ENCODE results near the gene ENTREP1.
"Not testable (repeated sequence)": the region's sequence is repeated elsewhere in the genome, so short reads cannot be mapped to it uniquely, and the experiment has no call there.

The ENTREP1 gene

DNA sequence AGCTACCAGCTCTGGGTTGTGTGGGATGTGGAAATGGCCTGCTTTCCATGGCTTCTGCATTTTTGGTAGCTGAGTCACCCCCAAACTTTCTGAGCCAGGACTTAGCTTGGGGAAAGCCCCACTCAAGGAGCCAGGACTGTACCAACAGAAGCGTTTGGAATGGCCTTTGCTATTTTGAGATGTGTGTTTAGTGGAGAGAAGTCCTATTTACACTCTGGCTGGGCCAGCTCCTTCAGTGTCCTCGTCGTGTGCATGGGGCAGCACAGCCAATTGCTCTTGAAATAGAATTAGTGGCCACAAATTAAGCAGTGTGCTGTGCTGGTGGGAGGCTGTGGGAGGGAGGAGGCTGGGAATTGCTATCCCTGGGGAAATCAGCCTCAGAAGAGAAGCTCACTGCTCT is 51.6 kb downstream of the ENTREP1 start:
- peak; percentile 45 for DNase-seq

DNA sequence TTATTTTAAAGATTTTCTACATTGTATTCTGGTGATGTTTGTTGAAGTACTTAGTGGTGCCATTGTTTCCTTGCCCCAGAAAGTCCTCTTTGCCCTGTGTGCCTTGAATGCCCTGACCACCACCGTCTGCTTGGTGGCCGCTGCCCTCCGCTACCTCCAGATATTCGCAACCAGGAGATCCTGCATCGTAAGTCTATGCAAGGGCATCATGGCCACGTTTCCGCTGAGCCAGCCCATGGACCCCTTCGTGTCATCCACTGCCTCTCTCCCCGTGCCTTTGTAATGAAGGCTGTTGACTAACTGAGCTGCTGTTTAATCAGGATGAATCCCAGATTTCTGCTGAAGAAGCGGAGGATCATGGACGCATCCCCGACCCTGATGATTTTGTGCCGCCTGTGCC is 52.3 kb downstream of the ENTREP1 start:
- no peak for DNase-seq

DNA sequence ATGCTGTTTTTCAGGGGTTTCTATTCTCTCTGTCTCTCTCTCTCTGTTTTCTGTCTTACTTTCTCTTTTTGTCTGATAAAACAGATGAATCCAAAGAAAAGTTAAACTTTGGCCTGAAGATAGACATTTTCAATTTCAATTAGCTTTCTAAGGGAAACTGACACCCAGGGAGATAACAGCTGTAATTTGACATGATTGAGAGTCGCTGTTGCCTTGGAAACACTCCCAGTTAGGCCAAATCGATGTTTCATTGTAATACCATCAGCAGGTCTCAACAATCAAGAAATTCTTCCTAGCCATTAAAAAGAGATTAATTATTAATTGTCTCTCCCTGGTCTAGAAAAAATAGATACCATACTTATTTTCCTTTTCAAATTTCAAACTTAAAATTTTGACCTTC is 53.0 kb downstream of the ENTREP1 start:
- DNase-seq, result no peak

DNA sequence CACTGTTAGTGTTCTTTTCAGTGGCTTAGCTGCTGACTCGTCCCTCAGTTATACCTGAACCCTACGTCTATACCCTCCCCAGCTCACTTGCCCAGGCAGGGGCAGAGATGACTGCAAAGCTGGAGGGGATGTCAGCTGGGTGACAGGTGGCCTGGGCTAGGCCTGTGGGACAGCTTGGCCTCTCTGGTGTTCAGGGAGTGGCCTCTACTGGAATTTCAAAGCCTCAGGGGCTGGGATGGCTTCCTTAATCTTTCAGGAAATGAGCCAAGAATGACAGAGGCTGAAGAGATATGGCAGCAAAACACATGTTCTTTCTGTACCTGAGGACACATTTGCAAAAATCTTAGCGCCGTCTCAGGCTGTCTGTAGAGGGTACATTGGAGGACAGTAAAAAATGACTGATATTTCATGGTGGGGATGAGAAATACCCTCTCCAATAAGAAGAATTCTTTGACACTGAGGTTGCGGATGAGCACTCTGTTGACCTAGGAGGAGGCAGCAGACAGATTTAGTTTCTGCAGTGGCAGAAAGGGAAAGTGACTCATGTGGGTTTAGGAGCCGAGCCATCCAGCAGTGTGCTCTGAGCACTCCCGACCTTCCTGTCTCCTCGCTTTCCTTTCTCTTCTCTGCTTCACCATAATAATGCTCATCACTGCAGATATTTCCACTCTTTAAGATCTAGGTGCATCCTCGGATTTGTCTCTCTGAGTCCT is 54.4 kb downstream of the ENTREP1 start:
- DNase-seq, result no peak

DNA sequence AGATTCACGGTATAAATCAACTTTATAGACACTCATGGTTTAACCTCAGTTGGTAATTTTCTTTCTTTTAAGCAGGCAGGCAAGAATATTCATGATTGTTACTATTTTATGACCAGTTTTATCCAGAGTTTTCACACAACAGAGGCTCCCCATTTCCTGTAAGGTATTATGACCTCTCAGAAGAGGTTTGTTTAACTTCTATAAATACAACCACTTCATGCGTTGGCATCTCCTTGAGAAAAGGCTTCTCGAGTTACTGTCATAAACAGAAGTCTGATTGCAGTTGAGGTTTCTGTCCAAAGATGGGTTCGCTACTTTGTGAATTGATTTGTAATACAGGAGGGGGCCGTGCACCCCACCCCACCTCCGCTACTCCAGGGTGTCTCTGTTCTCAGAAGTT is 55.3 kb downstream of the ENTREP1 start:
- no peak for DNase-seq

DNA sequence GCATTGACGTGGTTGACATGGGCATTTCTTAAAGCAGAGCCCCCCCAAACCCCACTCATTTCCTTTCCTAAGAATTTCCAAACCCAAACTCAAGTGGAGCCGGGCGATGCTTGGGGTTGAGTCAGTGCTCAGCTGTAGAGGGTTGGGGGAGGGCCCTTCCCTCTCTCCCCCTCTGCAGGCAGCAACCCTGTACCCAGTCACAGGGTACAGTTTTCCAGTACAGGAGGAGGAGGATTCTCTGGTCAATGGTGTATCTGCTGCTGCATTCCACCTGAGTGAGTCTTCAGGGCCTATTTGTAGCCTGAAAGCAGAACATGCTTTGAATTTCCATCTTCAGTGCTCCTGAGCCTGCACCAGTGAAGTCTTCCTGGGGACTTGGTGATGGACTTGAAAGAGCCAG is 55.8 kb downstream of the ENTREP1 start:
- DNase-seq, result no peak

DNA sequence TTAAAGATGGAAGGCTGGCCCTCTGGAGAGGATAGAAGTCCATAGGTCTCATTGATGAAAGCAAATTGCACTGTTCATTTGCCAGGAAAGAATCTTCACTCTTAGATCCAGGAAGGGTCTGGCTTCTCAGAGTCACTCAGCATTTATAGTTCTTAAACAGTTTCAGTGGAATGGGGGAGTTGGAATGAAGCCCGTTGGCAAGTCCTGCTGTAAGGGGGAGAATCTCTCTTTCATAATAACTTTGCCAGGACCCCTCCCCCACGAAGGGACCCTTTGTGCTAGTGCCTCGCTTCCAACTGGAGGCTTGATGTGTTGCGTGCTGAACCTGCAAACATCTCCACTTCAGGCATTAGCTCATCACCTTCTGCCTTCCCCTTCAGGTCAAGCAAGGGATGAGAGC is 57.1 kb downstream of the ENTREP1 start:
- no peak for DNase-seq

DNA sequence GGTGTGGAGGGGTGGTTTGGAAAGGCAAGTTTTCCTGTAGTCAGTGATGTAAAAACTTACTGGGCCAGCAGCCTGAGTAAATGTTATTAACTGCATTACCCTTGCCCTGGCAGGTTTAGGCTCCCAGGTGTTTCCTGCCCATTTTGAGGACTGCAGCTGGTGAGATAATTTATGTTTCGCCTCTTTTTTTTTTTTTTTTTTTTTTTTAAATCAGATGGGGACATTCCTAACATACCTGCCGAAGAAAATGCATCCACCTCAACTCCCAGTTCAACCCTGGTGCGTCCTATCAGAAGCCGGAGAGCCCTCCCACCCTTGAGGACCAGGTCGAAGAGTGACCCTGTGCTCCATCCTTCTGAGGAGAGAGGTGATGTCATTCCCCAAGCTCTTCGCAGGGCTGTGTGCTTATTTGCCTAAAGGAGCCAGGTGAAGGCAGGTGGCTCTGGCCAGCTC is 60.6 kb downstream of the ENTREP1 start:
- DNase-seq, result no peak

DNA sequence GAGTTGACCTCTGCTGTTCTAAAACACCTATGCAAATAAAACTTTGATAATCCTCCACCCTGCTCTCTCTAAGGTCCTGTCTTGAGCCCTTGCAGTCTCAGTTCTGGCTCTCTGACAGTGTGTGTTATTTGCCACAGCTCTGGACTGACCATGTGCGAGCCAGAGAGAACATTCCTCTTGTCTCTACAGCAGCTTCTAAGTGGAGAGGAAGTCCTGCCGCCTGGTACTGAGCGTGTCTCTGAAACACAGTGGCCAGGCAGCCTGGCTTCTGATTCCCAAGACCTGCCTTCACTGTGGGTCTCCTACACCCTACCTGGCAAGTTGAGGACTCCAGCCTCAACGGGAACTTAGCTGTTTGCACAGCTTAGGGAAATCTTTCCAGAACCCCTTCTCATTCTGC is 61.6 kb downstream of the ENTREP1 start:
- DNase-seq, result no peak

DNA sequence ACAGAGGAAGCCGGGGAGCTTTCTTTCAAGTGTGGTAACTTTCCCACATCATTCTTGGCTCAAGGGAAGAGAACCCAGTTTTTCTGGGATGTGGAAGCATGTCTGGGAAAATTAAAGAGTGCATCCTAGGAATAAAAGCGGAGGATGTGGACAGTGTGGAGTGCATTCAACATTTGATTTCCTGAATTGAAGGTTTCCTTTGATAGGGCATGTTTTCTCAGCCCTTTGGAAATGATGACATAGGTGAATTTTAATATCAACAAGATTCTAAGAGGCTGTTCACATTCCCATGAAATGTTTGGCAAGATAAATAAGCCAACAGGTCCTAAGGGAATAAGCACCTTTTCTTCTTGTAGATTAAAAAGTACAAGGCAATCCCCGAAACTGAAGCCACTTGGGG is 63.6 kb downstream of the ENTREP1 start:
- DNase-seq, result no peak

DNA sequence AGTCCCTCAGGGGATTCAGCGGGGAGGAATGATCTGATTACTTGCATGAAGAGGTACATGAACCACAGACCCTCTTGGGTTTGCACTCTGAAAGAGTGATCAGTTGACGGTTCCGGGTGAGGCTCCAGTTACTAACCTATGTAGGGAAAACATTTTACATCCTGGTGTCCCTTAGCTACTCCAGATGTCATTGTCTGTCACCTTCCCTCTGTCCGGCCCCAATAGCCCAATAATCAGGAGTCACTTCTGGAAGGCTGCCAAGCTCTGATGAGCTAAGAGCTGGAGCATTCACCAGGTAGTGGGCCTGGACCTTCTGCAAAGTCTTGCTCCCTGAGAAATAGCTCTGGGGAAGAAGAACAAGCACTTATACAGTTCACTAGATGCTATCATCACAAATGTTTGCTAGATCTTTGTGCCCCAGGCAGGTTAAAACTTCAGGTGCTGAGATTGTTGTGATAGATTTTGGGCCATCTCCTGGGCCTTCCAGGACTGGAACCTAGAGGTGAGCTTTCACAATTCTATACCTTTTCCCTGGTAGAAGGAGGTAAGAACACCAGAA is 64.5 kb downstream of the ENTREP1 start:
- DNase-seq, result no peak

DNA sequence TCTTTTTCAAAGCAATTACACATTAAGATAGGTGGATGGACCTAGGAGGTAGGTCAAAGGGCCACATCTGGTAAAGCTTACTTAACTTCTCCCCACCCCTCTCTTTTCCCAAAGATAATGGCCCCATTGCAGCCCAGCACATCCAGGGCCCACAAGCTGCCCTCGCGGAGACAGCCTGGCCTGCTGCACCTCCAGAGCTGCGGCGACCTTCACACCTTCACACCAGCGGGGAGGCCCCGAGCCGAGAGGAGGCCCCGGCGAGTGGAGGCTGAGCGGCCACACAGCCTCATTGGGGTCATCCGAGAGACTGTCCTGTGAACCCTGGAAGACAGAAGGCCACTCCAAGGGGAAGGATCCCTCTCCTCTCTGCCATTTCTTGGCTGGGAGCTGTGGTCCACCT is 66.5 kb downstream of the ENTREP1 start:
- no peak for DNase-seq

DNA sequence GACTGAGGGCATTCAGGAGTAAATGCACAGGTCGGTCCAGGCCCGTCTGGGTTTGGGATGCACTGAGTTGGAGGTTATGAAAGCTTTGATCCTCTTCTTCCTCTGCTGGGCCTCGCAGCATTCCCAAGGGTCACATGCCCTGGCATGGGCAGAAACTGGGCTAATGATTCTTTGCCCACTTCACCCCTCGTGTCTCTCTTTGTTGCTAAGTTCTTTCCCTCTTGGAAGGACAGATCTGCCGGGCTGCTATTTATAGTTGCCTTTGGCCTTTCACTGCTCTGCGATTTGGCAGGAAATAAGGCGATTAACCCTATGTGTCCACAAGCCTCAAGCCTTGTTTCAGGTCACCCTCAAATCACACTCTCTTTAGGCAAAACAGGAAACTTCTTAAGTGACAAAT is 66.9 kb downstream of the ENTREP1 start:
- DNase-seq, result no peak

DNA sequence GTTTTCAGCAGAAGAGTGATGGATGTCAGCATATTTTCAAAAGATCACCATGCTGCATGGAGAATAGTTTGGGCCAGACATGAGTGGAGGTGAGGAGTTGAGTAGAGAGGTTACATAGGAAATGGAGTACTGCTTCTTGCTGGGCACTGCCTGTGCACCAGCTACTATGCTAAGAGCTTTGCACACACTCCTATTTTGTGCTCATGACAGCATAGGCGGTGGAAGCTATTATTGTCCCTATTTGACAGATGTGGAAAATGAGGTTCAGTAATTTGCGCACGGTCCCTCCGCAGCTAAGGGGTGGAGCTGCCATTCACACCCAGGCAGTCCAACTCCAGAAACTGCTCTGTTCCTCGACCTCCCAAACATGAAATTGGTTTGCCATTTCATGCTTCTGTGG is 67.8 kb downstream of the ENTREP1 start:
- no peak for DNase-seq

DNA sequence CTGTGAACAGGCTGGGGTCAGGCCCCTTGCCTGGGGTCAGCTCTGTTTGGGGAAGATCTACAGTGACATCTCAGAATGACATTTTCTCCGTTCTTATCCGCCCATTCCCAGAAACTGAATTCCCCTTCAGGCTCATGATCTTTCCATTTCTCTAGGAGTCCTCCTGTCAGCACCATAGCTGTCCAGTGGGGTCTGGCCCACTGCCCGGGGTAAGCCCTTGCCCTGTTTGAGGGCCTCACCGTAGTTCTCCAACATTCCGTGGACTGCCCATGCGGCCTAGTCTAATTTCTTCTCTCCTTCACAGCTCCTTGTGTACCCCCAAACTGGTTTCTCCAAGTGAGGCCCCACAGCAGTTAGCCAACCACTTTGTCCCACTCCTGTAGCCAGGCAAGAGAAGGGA is 68.4 kb downstream of the ENTREP1 start:
- no peak for DNase-seq

DNA sequence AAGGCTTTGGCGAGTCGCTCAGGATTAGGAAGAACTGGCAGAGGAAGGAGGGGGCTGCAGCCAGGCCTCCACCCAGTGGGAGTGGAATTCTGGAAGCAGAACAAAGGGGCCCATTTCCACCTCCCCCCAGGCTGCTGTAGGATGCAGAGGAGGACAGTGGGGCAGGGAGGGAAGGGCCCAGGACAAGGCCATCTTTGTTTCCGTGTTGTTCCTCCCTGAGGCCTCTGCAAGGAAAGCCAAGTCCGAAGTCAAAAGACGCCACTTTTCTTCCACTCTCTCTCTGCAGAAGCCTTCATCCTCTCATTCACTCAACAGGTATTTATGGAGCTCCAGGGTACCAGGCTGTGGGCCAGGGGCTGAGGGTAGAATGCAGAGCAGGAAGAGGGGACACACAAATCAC is 70.7 kb downstream of the ENTREP1 start:
- no peak for DNase-seq

DNA sequence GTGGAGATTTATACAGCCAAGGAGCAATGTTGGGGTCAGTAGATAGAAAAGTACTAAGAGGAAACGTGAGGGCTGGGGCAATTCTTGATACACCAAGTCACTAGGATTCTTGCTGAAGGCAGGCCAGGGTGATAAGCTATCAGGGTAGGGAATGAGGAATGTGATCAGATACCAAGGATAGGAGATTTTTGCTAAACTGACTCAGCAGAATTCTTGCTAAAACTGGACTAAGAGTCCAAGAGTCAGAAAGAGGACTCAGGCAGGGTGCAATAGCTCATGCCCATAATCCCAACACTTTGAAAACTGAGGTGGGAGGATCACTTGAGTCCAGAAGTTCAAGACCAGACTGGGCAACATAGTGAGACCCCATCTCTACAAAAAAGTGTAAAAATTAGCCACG is 71.7 kb downstream of the ENTREP1 start:
- no peak for DNase-seq

DNA sequence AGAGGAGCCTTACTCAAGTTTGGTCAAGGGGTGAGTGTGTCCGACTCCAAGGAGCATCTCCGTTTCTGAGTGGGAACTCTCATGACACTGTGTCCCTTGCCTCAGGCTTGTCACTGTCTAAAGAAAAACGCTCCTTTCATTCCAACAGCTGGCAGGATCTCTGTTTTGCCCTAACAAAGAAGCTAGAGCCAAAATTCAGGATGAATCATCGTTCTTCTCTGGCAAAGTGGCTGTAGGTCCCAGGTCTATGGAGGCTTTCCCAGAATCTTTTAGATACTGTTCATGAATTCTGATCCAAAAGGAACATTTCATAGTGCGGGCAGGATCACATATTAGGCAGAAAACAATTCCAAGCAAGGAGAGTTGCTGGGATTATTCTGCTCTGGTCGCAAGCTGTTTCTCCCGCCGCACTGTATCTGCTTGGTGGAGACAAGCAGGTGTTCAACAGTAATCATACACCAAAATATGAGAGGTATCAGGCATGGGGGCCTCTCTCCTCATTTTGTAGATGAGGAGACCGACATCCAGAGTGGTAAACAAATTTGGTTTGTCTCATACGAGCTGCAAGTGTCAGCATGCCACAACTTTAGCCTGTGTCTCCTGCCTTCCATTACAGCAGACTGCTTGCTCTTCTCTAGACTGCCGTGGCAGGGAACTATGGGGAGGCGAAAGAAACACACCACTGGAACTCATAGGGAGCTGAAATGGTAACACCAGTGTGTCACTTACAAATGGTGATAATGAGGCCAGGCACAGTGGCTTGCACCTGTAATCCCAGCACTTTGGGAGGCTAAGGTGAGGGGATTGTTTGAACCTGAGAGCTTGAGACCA is 72.6 kb downstream of the ENTREP1 start:
- DNase-seq, result no peak

DNA sequence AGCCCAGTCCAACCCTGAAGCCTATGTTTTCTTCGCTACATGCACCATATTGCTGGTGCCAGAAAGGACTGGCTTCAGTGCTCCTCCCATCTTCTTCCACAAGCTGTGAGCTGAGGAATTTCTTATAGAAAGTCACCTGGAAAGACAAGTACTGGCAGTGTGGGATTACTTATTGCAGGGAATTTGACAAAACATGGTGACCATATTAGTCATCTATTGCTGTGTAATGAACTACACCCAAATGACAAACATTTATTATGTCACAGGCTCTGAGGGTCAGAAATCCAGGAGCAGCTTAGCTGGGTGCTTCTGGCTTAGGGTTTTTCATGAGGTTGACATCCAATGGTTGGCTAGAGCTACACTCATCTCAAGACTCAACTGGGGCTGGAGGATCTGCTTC is 75.5 kb downstream of the ENTREP1 start:
- DNase-seq, result no peak

DNA sequence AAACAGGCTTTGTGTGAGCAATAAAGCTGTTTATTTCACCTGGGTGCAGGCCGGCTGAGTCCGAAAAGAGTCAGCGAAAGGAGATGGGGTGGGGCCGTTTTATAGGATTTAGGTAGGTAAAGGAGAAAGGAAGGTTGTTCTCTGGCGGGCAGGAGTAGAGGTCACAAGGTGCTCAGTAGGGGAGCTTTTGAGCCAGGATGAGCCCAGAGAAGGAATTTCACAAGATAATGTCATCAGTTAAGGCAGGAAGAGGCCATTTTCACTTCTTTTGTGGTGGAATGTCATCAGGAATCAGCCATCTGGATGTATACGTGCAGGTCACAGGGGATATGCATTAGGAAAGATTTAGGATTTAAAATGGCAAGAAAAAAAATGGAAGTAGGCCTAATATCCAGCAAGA is 84.9 kb downstream of the ENTREP1 start:
- not testable (repeated sequence) for DNase-seq

DNA sequence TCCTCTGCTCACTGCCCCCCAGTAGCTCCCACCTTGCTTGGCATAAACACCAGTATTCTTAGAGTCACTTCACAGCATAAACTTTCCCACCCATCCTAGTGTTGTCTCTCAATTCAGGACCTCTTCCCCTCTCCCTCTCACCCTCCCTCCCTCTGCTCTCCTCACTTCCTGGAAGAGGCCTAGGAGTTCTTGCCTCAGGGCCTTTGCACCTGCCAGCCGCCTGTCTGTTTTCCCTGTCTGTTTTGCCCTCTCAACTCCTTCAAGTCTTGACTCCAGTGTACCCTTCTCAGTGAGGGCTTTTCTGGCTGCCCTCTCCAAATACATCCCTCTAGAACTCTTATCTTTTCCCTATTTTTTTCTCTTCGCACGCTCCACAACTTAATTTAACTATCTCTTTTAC is 86.2 kb downstream of the ENTREP1 start:
- no peak for DNase-seq

DNA sequence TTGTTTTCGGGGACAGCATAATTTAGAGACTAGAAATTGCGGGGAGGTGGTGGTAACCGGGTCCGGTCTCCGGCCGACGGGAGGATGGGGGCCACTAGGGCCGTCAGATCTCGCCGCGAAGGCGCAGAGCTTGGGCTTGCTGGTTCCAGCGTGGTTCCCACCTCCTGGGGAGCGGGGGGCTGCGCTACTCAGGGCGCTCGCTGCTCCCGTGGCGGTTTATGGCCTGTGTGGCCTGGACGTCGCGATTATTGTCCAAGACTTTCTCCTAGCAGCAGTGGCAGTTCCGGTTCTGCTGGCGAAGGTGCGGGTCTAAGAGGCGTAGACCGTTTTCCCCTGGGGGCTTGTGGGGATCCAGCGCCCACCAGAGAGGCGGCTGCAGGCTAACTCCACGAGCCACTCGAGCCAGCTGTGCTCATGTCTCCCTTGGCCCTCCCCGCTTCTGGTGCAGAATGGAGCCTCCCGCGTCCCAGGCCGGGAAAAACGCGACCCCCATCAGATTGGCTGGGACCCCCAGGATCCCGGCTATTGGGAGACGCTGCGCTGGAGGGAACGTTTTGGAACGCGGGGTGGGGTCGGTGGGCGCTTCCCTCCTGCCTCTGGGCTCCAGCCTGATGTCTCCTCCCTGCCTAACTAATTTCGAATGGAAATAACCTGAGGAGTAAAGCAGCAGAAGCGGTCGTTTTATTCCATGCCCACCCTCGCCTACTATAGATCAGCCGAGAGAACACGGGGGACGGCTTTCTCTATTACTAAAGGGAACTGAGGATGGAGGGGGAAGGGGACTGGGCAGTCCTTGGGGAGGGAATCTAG is 87.1 kb downstream of the ENTREP1 start:
- DNase-seq, result no peak

DNA sequence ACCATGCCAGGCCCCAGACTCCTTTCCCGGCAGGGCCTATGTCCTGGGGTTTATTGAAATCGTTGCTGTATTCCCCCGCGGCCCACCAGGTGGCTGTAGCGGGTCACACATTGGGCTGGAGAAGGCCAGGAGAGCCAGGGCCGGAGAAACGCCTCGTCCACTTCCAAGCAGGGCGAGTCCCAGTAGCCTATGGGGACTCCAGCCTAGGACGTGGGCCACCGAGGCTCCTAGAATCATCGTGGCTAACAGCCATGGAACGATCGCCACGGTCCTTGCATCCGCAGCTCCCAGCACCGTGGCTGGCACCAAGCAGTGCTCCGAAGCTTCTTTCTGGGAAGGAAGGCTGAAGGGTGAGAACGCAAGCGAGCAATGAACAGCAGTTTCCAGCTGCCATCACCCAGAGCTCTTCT is 87.7 kb downstream of the ENTREP1 start:
- DNase-seq, result peak; percentile 11
